BE2C (cell line): ENCODE data around the gene RAD17.

Experiments used
- DNase-seq: peaks from one replicate; pipeline ENCODE4 v3.0.0-alpha.2; 2020
- H3K27me3 ChIP-seq: fragments of 250-450 bp; sonication (Bioruptor Pico); 2 replicates; pipeline ENCODE4 v1.5.1; 2020; ENCODE audit warnings: mild to moderate bottlenecking
- H3K36me3 ChIP-seq: fragments of 250-450 bp; sonication (Bioruptor Pico); 2 replicates; pipeline ENCODE4 v1.5.1; 2020; ENCODE audit warnings: mild to moderate bottlenecking
- H3K4me1 ChIP-seq: fragments of 250-450 bp; sonication (Bioruptor Pico); 2 replicates; pipeline ENCODE4 v1.5.1; 2020
- H3K4me3 ChIP-seq: 2 replicates; pipeline ENCODE4 v1.5.1; 2011; ENCODE audit warnings: low read depth, low read length
- H3K9me3 ChIP-seq: fragments of 250-450 bp; sonication (Bioruptor Pico); 2 replicates; pipeline ENCODE4 v1.5.1; 2020
- TF ChIP-seq, protein P1 (sequence below): IDR thresholded peaks from 2 replicates; pipeline ENCODE4 v1.5.1; 2012; ENCODE audit warnings: mild to moderate bottlenecking, low read depth, low read length

Gene RAD17

GRCh38 chr5:69372394-69372793 lies 2.8 kb downstream of the RAD17 start:
- Histone ChIP-seq H3K27me3 (no peaks in the 10 kb centered on the region), H3K4me1 (peaks cover 2% of the 10 kb centered on the region; the same call in 1 of the 2 replicates), H3K36me3 (peaks cover 16% of the 10 kb centered on the region), H3K4me3 (no peak overlapping the region), H3K9me3 (no peaks in the 10 kb centered on the region)
- DNase-seq: no peak
- TF ChIP-seq, protein P1, sequence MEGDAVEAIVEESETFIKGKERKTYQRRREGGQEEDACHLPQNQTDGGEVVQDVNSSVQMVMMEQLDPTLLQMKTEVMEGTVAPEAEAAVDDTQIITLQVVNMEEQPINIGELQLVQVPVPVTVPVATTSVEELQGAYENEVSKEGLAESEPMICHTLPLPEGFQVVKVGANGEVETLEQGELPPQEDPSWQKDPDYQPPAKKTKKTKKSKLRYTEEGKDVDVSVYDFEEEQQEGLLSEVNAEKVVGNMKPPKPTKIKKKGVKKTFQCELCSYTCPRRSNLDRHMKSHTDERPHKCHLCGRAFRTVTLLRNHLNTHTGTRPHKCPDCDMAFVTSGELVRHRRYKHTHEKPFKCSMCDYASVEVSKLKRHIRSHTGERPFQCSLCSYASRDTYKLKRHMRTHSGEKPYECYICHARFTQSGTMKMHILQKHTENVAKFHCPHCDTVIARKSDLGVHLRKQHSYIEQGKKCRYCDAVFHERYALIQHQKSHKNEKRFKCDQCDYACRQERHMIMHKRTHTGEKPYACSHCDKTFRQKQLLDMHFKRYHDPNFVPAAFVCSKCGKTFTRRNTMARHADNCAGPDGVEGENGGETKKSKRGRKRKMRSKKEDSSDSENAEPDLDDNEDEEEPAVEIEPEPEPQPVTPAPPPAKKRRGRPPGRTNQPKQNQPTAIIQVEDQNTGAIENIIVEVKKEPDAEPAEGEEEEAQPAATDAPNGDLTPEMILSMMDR: no peak

DNA sequence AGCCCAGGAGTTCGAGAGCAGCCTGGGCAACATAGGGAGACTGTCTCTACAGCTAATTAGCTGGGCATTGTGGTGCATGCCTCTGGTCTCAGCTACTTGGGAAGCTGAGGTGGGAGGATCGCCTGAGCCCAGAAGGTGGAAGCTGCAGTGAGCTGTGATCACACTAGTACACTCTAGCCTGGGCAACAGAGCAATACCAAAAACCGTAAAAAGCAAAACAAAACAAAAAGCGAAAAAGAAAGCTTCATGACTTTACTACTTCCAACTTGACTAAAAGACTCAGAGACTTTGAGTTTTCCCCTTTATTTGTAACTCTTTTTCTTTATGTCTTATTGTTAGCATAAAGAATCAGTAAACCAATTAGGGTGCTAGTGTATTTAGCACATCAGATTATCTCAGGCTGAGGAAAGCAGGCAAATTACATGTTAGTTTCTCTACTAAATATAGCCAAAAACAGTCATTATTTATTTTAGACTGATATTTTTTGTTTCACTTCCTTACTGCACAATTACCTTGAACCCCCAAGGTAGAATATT lies 5.4 kb downstream of the RAD17 start:
- Histone ChIP-seq H3K36me3 (peaks cover 21% of the 10 kb centered on the region), H3K4me3 (no peak overlapping the region), H3K27me3 (no peaks in the 10 kb centered on the region), H3K4me1 (peaks cover 2% of the 10 kb centered on the region; the same call in 1 of the 2 replicates), H3K9me3 (no peaks in the 10 kb centered on the region)
- TF ChIP-seq, protein P1: no peak
- DNase-seq: no peak

GRCh38 chr5:69378376-69378775 lies 8.8 kb downstream of the RAD17 start:
- Histone ChIP-seq H3K9me3 (no peaks in the 10 kb centered on the region), H3K27me3 (no peaks in the 10 kb centered on the region)

DNA sequence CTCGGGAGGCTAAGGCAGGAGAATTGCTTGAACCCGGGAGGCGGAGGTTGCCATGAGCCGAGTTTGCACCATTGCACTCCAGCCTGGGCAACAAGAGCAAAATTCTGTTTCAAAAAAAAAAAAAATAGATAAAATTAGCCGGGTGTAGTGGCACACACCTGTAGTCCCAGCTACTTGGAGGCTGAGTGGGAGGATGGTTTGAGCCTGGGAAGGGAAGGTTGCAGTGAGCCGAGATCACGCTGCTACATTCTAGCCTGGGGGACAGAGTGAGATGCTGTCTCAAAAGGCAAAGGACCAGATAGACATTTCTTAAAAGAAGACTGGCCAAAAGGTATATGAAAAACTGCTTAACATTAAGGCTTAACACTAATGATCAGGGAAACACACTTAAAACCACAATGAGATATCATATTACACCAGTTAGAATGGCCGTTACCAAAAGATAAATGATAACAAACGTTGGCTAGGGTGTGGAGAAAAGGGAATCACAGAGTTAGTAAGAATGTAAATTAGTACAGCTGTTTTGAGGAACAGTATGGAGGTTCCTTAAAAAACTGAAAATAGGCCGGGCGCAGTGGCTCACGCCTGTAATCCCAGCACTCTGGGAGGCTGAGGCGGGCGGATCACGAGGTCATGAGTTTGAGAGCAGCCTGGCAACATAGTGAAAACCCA lies 35.2 kb downstream of the RAD17 start:
- Histone ChIP-seq H3K4me1 (no peaks in the 10 kb centered on the region), H3K36me3 (peaks cover 10% of the 10 kb centered on the region), H3K9me3 (no peaks in the 10 kb centered on the region), H3K4me3 (no peak overlapping the region), H3K27me3 (no peaks in the 10 kb centered on the region)
- TF ChIP-seq, protein P1: no peak
- no peak for DNase-seq

More at GRCh38 chr5:69378376-69378775, 8.8 kb downstream of the RAD17 start:
- TF ChIP-seq, protein P1: no peak
- Histone ChIP-seq H3K36me3 (peaks cover 34% of the 10 kb centered on the region), H3K4me1 (no peaks in the 10 kb centered on the region), H3K4me3 (no peak overlapping the region)
- DNase-seq: no peak

GRCh38 chr5:69414885-69415583 lies 45.4 kb downstream of the RAD17 start, which contains the start of gene MARVELD2:
Gene MARVELD2, plus strand, starts transcription at chr5:69415116. Its CDS starts 4,270 bp downstream, at chr5:69419386.
- Histone ChIP-seq H3K4me1 (no peaks in the 10 kb centered on the region), H3K4me3 (no peak within 1 kb of the TSS), H3K36me3 (peaks cover 17% of the 10 kb centered on the region), H3K27me3 (no peaks in the 10 kb centered on the region), H3K9me3 (no peaks in the 10 kb centered on the region)
- no peak for DNase-seq
- TF ChIP-seq, protein P1: no peak

DNA sequence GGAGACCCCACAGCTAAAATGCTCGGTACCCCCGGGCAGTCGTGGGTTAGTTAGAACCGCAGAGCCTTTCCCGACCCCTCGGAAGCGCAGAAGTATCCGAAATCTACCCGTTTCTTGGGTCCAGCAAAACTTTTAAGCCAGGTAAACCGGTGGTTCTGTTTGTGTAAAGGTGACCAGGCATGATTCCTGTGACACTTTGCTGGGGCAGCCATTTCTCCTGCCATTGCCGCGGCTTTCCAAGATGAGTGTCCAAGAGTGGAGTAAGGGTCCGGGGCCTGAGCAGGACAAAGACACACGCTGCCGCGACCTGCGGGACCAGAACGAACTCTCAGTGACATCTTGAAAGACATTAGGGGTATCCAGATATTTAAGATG lies 46.0 kb downstream of the RAD17 start:
- no peaks in the 10 kb centered on the region for H3K27me3 ChIP-seq
- no peaks in the 10 kb centered on the region for H3K4me1 ChIP-seq
- H3K36me3 ChIP-seq: peaks cover 11% of the 10 kb centered on the region
- H3K9me3 ChIP-seq: no peaks in the 10 kb centered on the region
- no peak for DNase-seq
- H3K4me3 ChIP-seq: no peak overlapping the region
- TF ChIP-seq, protein P1: no peak
